Activated T-helper 2 cell treated with anti-CD3 and anti-CD28 coated beads, Interferon-gamma antibody, Interleukin-2, Interleukin-4, amounts not matched to agents 10 μg/mL and 5 μg/mL and 100 μg/mL, durations not matched to agents 14 hours and 24 hours and 36 hours (primary cell): ENCODE results near the gene ESAM. TPM values are rescaled to one million over a fixed set of nuclear protein-coding genes. Genes with fewer than 3 reads are reported as not detected.

Experiments used
- DNase-seq: peaks from one replicate; pipeline ENCODE4 v3.0.0; 2021; ENCODE audit warnings: low spot score
- H3K27ac Mint-ChIP-seq: one replicate; pipeline ENCODE4 v1.8.0; 2021; ENCODE audit warnings: mixed read lengths
- H3K27me3 Mint-ChIP-seq: one replicate; pipeline ENCODE4 v1.8.0; 2021; ENCODE audit warnings: low read depth, mixed read lengths
- H3K36me3 Mint-ChIP-seq: one replicate; pipeline ENCODE4 v1.8.0; 2021; ENCODE audit warnings: low read depth, mixed read lengths
- H3K4me1 Mint-ChIP-seq: one replicate; pipeline ENCODE4 v1.8.0; 2021; ENCODE audit warnings: low read depth, mixed read lengths
- H3K4me3 Mint-ChIP-seq: one replicate; pipeline ENCODE4 v1.8.0; 2021; ENCODE audit warnings: low read depth, mild to moderate bottlenecking, moderate library complexity, mixed read lengths
- H3K9me3 Mint-ChIP-seq: one replicate; pipeline ENCODE4 v1.8.0; 2021; ENCODE audit warnings: mixed read lengths
- intact Hi-C: fragments of 100-400 bp; cut with micrococcal nuclease; formaldehyde crosslinking; loops from one replicate; pipeline ENCODE4 v1.15.1; 2023
- total RNA-seq: library from RNA; stranded (reverse); gene quantifications from 2 replicates; pipeline ENCODE4 v1.2.3, GENCODE V29; 2022

Gene ESAM
- total RNA-seq, 1 donor from 2014 or later, result 0.23 TPM

DNA sequence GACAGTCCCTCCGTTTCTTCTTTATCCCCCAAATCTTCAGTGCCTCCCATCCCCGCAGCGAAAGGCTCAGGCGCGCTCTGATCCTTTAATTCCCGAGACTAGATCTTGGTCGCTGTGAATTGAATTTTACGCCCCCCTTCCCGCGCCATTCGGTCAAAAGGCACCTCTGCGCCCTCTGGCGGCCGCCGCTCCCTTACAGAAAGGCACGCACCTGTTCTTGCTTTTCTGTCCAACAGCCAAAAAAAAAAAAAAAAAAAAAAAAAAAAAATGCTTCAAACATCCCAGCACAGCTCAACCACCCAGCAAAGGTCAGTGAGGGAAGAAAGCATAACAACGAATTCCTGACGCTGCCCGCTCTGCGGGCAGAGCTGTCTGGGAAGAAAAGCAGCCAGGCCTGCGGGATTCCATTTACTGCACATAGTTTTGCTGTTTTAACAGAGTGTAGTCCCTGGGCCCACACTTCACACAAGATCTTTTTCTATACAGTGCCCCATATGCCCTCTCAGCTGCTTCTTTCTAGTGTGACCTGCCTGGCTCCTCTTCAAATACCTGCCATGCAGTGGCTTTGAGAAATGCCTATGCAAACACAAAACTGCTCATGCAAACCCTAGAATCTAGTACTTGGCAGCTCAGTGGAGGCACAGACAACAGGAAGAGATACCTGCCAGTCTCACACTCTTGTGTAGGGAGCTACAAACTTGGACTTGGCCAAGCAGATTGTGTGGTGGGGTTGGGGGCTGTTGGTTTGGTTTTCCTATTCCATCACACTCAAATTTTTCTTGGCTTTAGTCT lies 1.3 kb upstream of the ESAM start:
- Mint-ChIP-seq H3K4me3 (peak overlapping the region; percentile 98), H3K27ac (peak overlapping the region; percentile 67), H3K9me3 (no peaks in the 10 kb centered on the region), H3K27me3 (peaks cover 32% of the 10 kb centered on the region), H3K36me3 (peaks cover 8% of the 10 kb centered on the region), H3K4me1 (peaks cover 15% of the 10 kb centered on the region)
- intact Hi-C loops, result loop anchor here (1.0 to 2.0 kb wide), 6 partner anchors 17 to 119 kb away; partner anchors contain the start of gene MSANTD2
- peak; percentile 73 for DNase-seq

GRCh38 chr11:124762624-124763155 lies 600 bp upstream of the ESAM start:
- Mint-ChIP-seq H3K9me3 (no peaks in the 10 kb centered on the region), H3K4me3 (peak overlapping the region; percentile 98)
- intact Hi-C loops, result loop anchor here (1.0 to 2.0 kb wide), 6 partner anchors 16 to 118 kb away; partner anchors contain the start of gene MSANTD2

GRCh38 chr11:124761301-124762104 lies 587 bp downstream of the ESAM start:
- H3K27me3 Mint-ChIP-seq, result peaks cover 49% of the 10 kb centered on the region

More at GRCh38 chr11:124762624-124763155, 600 bp upstream of the ESAM start:
- DNase-seq, result no peak
- Mint-ChIP-seq H3K4me1 (peaks cover 17% of the 10 kb centered on the region), H3K27me3 (peaks cover 39% of the 10 kb centered on the region), H3K36me3 (peaks cover 8% of the 10 kb centered on the region), H3K27ac (no peak overlapping the region)

DNA sequence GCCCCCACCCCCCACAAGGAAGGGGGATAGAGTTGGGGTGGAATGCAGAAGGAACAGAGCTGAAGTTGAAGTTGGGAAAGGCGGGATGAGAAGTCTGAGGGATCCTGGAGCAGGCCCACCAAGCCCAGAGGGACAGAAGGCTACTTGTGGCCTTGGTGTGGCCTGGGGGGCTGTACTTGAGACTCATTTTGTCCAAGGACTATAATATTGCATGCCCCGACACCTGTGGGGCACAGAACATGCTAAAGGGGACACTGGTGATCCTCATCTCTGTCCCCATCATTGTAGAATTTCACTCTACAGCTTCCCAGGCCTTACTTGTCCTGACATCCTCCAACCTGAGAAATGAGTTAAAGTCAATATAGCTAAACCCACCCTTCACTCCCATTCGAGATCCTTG lies 1.3 kb downstream of the ESAM start:
- Mint-ChIP-seq H3K27me3 (peaks cover 55% of the 10 kb centered on the region), H3K9me3 (no peaks in the 10 kb centered on the region)
- intact Hi-C loops, result no loop called here

More at GRCh38 chr11:124761301-124762104, 587 bp downstream of the ESAM start:
- intact Hi-C loops, result loop anchor here (2.0 kb wide), 4 partner anchors 15 to 75 kb away; partner anchors contain the start of gene MSANTD2
- peaks cover 4% of the 10 kb centered on the region for H3K36me3 Mint-ChIP-seq
- DNase-seq, result no peak
- peaks cover 17% of the 10 kb centered on the region for H3K4me1 Mint-ChIP-seq
- H3K27ac Mint-ChIP-seq, result no peak overlapping the region
- no peaks in the 10 kb centered on the region for H3K9me3 Mint-ChIP-seq
- H3K4me3 Mint-ChIP-seq, result peak overlapping the region; percentile 49

DNA sequence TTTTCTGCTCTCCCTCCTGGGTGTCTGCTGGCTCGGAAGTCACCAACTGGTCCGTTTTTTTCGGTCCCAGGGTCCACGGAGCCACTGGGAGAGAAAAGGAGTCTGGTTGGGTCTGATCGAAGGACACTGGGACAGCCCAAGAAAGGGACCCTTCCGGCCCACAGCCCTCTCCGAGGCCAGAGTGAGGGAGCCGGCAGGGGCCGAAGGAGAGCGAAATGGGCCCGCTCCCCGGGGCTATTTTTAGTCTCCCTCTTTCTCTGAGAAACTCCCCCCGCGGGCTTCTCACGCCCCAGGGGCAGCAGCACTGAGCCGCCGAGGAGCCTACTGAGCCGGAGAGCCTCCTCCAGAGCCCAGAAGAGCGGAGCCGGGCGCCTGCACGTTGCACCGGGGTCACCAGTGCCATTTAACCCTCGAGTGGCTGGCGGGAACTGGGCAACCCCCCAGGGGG lies 1.9 kb downstream of the ESAM start:
- peaks cover 17% of the 10 kb centered on the region for H3K4me1 Mint-ChIP-seq
- intact Hi-C loops, result no loop called here
- no peak overlapping the region for H3K27ac Mint-ChIP-seq
- no peaks in the 10 kb centered on the region for H3K36me3 Mint-ChIP-seq
- no peak for DNase-seq
- no peak overlapping the region for H3K4me3 Mint-ChIP-seq
- H3K27me3 Mint-ChIP-seq, result peaks cover 55% of the 10 kb centered on the region
- H3K9me3 Mint-ChIP-seq, result no peaks in the 10 kb centered on the region

More for the DNA sequence above, 1.3 kb downstream of the ESAM start:
- no peak for DNase-seq
- Mint-ChIP-seq H3K4me1 (peaks cover 17% of the 10 kb centered on the region), H3K4me3 (peak overlapping the region; percentile 37), H3K27ac (no peak overlapping the region), H3K36me3 (no peaks in the 10 kb centered on the region)

- no peak overlapping the region for H3K4me3 Mint-ChIP-seq
- intact Hi-C loops, result loop anchor here (2.0 kb wide), 1 partner anchor 107 kb away; no protein-coding TSS in a partner anchor
- no peaks in the 10 kb centered on the region for H3K9me3 Mint-ChIP-seq
- no peaks in the 10 kb centered on the region for H3K36me3 Mint-ChIP-seq
- H3K27me3 Mint-ChIP-seq, result peaks cover 59% of the 10 kb centered on the region
- no peak overlapping the region for H3K27ac Mint-ChIP-seq
- peaks cover 17% of the 10 kb centered on the region for H3K4me1 Mint-ChIP-seq
- no peak for DNase-seq
Observed at GRCh38 chr11:124759266-124760204, 2.6 kb downstream of the ESAM start.

DNA sequence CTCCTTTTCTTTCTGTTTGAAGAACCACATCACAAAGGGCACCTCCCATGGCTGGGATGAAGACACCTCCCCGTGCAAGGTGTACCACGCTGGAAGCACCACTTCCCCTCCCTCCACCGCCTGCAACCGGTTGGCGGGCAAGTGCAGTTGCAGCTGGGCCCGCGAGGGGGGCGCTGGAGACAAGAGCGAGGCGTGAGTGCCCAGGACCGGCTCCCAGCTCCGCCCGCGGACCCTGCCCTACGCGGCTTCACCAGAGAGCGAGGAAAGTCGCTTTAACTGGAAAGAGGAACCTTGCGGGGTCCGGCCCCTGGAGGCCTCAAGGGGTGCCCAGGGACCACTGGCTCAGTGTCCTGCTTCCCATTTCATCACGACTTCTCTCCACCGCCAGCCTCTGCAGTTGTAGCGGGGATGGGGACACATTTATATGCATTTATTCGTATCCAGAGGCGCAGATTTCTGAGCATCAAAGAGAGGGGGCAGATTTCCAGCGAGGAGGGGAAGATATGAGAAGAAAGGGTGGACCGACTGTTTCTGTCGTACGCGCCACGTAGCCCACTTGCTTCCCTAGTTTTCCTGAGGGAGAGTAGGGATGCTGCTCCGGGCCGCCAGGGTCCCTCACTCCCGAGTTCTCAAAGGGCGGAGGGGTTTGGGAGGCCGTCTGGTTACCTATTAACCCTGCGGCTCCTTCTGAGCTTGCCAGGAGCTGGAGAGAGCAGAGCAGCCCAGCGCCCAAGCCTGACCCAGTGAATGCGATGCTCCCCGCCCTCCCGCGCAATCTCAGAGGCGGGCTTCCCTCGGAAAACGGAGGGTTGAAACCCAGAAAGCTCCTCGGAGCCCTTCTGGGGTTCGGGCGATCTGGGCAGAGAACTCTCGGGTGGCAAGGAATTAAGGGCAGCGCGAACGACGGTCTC lies 3.5 kb downstream of the ESAM start:
- Mint-ChIP-seq H3K4me1 (peaks cover 16% of the 10 kb centered on the region), H3K4me3 (peak overlapping the region; percentile 62), H3K27me3 (peaks cover 59% of the 10 kb centered on the region), H3K27ac (no peak overlapping the region), H3K9me3 (no peaks in the 10 kb centered on the region), H3K36me3 (no peaks in the 10 kb centered on the region)
- intact Hi-C loops, result loop anchor here (1.0 to 2.0 kb wide), 2 partner anchors 11 to 108 kb away; no protein-coding TSS in a partner anchor
- DNase-seq, result peak; percentile 64

- Mint-ChIP-seq H3K9me3 (no peaks in the 10 kb centered on the region), H3K27ac (no peak overlapping the region), H3K4me3 (no peak overlapping the region), H3K4me1 (peaks cover 13% of the 10 kb centered on the region), H3K27me3 (peaks cover 57% of the 10 kb centered on the region), H3K36me3 (no peaks in the 10 kb centered on the region)
- intact Hi-C loops, result no loop called here
- DNase-seq, result no peak
Observed at GRCh38 chr11:124757320-124757719, 4.8 kb downstream of the ESAM start.

- DNase-seq, result no peak
- no peaks in the 10 kb centered on the region for H3K36me3 Mint-ChIP-seq
- no peaks in the 10 kb centered on the region for H3K9me3 Mint-ChIP-seq
- H3K4me1 Mint-ChIP-seq, result peaks cover 13% of the 10 kb centered on the region
- H3K27ac Mint-ChIP-seq, result no peak overlapping the region
- no peak overlapping the region for H3K4me3 Mint-ChIP-seq
- intact Hi-C loops, result no loop called here
- H3K27me3 Mint-ChIP-seq, result peaks cover 55% of the 10 kb centered on the region
Observed at GRCh38 chr11:124756753-124757227, 5.3 kb downstream of the ESAM start.

DNA sequence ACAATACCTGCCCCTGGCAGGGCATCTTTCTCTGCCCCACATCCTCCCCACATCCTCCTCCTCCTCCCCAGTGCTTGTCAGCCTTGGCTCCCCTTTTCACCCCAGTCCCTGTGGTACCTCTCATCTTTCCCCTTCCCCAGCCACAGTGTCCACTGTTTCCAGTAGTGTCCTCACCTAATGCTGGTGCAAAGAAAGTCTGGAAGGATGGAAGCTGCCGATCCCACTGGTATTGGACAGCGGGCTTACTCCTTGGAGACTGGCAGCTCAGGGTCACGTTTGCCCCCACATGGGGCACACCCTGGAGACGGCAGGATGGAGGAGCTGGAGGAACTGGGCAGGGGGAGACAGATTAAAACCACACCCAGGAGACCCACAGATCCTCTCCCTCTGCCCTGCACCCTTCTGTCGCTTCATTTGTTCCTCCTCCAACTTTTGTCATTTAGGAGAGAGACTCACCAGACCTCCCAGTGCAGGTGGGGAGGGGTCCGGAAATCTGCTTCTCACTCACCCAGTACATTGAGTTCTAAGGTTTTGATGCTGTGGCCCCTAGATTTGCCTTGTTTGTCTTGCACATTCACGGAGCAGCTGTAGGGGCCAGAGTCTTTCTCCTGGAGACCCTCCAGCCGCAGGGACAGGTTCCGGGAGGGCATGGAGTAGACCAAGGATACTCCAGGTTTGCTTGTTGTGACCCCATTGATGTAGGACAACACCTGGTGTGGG lies 5.9 kb downstream of the ESAM start:
- Mint-ChIP-seq H3K4me3 (no peak overlapping the region), H3K36me3 (no peaks in the 10 kb centered on the region), H3K4me1 (peaks cover 11% of the 10 kb centered on the region), H3K27me3 (peaks cover 49% of the 10 kb centered on the region), H3K9me3 (no peaks in the 10 kb centered on the region), H3K27ac (no peak overlapping the region)
- intact Hi-C loops, result no loop called here
- no peak for DNase-seq
